HG02763 (cell line): ENCODE data around the gene TEFM.
A peak's percentile ranks its signal among the peaks of the same experiment; 100 is the strongest.
"Not testable (repeated sequence)": the region's sequence is repeated elsewhere in the genome, so short reads cannot be mapped to it uniquely, and the experiment has no call there.

Experiments used
- ATAC-seq: cut with Tn5 transposase; IDR thresholded peaks from one replicate; pipeline ENCODE4 v1.9.1; 2021; ENCODE audit warnings: mild to moderate bottlenecking, moderate library complexity; ENCODE audit not compliant: unreplicated experiment

Gene TEFM

DNA sequence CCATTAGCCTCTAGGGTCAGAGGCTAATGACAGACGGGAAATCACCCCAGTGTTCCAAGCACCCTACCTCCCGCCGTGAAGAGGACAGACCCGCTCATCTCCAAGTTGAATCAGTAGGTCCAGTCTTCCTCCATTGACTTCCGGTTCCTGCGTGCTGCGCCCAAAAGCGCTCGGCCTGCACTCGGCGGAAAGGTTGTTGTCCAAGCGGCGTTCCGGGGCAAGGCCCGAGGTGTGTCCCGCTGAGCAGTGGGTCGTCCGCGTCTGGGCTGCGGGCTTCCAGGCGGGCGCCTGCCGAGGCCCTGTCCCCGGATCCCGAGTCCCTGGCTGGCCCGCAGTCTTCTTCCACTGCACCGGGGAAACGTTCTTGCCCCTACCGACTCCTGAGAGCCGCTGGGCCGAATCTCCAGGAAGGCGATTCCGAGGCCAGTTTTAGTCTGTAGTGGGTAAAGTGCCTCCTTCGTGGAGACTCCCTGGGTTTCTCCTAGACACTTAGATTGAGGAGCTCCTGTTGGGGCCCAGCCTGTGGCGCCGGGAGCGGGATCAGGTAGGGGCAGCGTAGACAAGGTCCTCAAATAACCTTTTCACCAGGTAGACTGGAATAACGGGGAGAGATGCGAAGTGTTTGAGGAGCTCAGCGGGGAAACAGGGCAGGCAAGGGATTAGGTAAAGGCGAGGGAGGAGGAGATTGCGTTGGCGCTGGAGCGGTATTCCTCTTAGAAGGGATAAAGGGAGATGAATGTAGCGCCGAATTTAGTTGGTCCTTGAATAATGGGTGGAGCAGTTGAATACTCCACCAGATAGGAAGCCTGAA, at the start of gene TEFM:
Gene TEFM, minus strand, starts transcription at position 138 of the 811 bp plus-strand sequence. Its CDS starts 40 bp downstream, at position 98.
- peak; percentile 91 for ATAC-seq

DNA sequence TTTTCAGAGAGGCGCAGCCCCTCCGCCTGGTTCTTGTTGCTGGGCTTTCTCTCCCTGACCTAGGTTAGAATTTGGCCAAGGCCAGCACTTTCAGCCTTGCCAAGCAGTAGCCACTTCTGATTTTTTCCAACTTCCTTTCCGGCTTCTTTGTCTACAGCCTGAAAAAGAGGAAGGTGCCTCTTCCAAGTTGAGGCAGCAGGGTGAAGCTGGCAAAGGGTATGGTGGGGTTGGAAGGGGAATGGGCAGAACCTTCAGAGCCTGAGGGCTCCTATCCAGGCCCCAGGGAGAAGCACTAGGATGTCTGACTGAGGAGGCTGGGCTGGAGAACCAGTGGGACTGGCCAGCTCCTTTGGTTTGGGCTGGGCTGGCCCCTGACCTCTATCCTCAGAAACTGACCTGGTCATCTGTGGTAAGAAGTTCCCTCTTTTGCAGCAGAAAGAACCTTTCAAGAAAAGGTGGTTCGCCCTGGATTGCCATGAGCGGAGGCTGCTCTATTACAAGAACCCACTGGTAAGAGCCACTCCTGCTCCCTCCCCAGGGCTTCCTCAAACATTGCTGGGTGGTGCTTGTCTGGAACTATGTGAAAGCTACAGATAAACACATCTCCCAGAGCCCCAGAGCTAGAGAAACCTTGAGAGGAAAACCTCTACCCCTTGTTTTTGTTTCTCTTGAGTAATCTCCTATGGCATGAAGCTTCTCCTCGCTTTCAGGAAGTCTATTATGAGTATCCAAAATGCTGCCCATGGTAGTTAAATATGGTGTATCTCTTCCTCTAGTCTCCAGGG, 48.2 kb upstream of the TEFM start:
- no peak for ATAC-seq

GRCh38 chr17:30952638-30953393, 46.8 kb upstream of the TEFM start:
- no peak for ATAC-seq

- ATAC-seq = no peak
Measured at GRCh38 chr17:30950669-30951399, 44.8 kb upstream of the TEFM start.

GRCh38 chr17:30950189-30950588, 44.2 kb upstream of the TEFM start:
- no peak for ATAC-seq

DNA sequence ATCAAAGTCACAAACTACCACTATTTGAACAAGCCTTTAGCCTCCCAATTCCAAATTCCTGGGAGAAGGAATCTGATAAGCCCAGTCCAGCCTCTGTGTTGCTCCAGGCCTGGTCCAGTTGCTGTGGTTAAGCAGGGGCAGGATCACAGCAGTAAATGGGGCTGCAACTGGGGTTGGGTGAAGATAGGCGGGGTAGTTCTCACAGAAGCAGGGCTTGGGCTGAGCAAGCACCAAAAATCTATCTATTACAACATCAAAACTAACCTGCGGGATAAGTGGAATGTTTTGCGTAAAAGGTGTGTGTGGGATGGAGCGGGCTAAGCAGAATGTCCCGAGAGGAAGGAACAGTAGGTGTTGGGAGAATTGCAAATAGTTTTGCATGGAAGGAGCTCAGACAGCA, 41.8 kb upstream of the TEFM start:
- no peak for ATAC-seq

DNA sequence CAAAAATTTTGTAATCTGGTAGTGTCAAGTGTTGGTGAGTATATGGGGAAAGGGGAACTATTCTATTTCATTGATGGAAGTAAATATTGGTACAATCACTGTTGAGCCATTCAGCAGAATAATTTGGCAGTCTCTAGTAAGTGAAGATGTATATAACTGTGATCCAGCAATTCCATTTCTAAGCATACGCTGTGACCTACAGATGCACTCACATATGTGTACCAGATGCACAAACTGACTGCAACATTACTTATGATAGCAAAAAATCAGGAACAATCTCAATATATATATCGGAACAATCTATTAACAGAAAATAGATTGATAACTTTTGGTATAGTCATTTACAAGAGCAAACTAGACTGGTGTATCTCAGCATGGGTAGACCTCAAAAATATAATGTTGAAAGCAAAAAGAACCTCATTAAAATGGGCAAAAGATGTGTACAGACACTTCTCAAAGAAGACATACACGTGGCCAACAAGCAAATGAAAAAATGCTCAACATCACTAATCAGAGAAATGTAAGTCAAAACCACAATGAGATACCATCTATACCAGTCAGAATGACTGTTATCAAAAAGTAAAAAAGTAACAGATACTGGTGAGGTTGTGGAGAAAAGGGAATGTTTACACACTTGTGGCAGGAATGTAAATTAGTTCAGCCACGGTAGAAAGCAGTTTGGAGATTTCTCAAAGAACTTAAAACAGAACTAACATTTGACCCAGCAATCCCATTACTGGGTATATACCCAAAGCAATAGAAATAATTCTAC, 36.5 kb upstream of the TEFM start:
- ATAC-seq = no peak

DNA sequence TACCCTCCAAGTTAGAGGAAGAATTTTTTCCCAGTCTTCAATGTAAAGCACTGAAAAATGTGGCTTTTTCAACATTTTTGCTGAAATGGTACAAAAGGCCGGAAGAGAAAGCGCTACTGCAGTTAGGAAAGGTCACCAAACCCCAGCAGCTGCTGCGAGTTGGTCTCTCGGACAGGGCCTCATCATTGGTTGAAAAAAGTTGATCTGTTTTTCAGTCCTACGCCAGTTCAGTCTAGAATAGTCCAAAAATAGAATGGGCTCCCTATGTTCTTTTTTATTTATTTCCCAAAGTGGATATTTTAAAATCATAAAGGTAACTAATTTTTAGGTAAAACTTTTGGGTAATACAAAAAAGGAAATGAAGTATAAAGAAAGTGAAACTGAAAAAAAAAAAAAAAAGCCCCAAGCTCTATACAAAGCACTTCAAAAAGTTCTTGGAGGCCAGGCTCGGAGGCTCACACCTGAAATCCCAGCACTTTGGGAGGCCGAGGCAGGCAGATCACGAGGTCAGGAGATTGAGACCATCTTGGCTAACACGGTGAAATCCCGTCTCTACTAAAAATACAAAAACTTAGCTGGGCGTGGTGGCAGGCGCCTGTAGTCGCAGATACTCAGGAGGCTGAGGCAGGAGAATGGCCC, 33.1 kb upstream of the TEFM start:
- ATAC-seq = no peak

GRCh38 chr17:30933966-30934365, 27.9 kb upstream of the TEFM start:
- ATAC-seq = no peak

DNA sequence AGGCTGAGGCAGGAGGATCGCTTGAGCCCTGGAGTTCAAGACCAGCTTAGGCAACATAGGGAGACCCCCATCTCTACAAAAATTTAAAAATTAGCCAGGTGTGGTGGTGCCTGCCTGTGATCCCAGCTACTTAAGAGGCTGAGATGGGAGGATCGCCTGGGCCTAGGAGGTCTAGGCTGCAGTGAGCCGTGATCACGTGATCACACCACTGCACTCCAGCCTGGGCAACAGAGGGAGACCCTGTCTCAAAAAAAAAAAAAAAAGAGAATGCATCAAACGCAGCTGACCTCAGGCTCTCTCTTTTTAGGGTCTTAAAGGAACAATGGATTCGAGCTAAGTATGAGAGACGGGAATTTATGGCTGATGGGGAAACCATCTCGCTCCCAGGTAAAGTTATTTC, 25.5 kb upstream of the TEFM start:
- not testable (repeated sequence) for ATAC-seq

DNA sequence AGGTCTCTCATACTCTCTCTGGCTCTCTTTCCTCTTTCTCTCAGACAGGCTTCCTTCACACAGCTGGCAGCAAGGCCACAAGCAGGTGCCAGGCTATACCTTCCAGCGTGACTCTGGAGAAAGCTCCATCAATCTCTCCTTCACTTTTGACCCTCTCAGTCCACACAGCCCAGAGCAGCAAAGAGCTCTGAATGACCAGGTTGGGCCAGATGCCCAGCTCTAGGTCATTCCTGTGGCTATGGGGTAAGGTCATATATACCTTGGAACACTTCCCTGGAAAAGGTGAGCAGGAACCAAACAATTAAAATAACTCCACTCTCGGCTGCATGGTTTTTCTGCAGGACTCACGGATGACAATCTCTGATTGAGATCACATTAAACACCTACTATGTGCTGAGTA, 24.5 kb upstream of the TEFM start:
- no peak for ATAC-seq

- not testable (repeated sequence) for ATAC-seq
Measured at GRCh38 chr17:30929861-30930260, 23.8 kb upstream of the TEFM start.

- ATAC-seq = no peak
Measured at GRCh38 chr17:30929081-30929633, 23.1 kb upstream of the TEFM start.

- no peak for ATAC-seq
Measured at GRCh38 chr17:30928584-30928983, 22.5 kb upstream of the TEFM start.

GRCh38 chr17:30927756-30928155, 21.7 kb upstream of the TEFM start:
- ATAC-seq = no peak

DNA sequence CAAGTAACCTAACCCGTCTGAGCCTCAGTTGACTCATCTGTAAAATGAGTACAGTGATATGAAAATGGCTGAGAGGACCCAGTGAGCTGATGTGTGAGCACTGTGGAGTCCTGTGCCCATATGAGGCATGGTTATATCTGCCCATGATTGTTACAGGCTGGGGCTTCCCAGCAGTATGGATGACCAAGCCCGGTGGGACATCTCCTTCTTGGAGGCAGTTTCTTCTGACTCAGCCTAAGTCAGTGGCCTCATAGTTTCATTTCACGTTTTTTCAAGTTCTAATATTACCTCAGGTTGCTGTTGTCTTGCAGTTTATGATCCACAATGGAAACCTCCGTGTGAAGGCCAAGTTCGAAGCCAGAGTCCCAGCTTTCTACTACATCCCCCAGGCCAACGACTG, 20.5 kb upstream of the TEFM start:
- ATAC-seq = no peak

DNA sequence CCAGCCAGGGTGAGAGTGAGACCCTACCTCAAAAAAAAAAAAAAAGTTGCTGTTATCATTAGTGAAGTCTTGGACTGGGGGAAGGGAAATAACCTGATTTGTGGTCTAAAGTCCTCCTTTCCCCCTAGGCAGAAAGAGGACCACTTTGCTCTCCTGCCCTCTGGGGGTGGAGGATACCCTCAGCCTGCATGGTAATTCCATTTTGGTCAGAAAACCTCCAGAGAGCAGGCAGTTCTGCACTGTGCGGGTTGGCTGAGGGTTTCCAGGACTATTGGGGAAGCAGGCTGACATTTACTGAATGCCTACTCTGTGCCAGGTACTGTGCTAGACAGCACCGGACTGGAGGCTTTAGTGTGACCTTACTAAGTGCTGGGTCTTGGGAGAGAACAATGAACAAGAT, 18.3 kb upstream of the TEFM start:
- no peak for ATAC-seq

GRCh38 chr17:30922235-30923030, 16.4 kb upstream of the TEFM start:
- ATAC-seq = no peak
